ENCODE data around the gene HIP1.

DNA sequence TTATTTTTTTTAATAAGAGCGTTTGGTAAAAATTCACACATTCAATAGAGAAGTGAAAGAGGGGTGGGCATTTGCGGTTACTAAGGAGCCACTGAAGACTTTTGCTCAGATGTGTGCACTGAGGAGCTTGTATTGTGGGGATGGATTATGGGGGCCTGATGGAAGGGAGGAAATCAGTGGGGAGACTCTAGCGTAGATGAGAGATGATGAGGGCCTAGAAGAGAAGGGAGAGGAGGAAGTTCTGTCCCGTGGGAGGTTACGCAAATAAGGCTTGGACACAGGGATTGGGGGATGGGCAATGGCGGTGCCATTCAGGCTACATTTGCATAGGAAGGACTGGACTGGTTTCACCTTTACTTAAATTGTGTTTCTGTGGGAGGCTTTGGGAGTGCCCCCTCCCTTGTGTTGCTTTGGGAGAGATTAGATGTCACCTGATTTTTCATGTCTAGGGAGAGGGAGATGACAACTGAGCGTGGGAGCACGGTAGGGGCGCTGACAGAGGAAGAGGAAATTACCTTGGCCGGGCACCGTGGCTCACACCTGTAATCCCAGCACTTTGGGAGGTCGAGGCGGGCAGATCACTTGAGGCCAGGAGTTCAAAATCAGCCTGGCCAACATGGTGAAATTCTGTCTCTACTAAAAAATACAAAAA, 2.2 kb upstream of the HIP1 start:
- TF ChIP-seq SP1 (IDR thresholded peaks at IDR 0.05) (no peak), BHLHE40 (IDR thresholded peaks at IDR 0.05; ENCODE audit: borderline replicate concordance) (no peak)

Data from HEK293T (cell line).